Measurements from ENCODE around the gene NFKBIL1. TPM values are rescaled to one million over a fixed set of nuclear protein-coding genes. Genes with fewer than 3 reads are reported as not detected.

NFKBIL1 gene
- total RNA-seq, 2 experiments from 2014 or later: 10.6 TPM

GRCh38 chr6:31607317-31607716 is 59.9 kb downstream of the NFKBIL1 start:
- Mint-ChIP-seq H3K4me3 (no peak overlapping the region), H3K36me3 (no peaks in the 10 kb centered on the region), H3K27ac (no peak overlapping the region), H3K4me1 (no peaks in the 10 kb centered on the region), H3K27me3 (no peaks in the 10 kb centered on the region), H3K9me3 (no peaks in the 10 kb centered on the region)
- DNase-seq: no peak

Other genes starting within 250 kb of the NFKBIL1 start
- gene HLA-B, start 190.4 kb upstream of the NFKBIL1 start, total RNA-seq: 1,000 to 10,000 TPM; 2,753 to 2,773 TPM
- gene MICA, start 144.0 kb upstream of the NFKBIL1 start, total RNA-seq: 10 to 100 TPM; 10.5 to 11.3 TPM
- gene MICB, start 49.5 kb upstream of the NFKBIL1 start, total RNA-seq: 10 to 100 TPM; 17.7 to 18.5 TPM
- not detected for gene MCCD1, start 18.6 kb upstream of the NFKBIL1 start, total RNA-seq
- 100 to 1,000 TPM; 570 to 580 TPM for gene DDX39B, start 5.6 kb upstream of the NFKBIL1 start, total RNA-seq
- gene ATP6V1G2, start 1.0 kb upstream of the NFKBIL1 start, total RNA-seq: 1 to 10 TPM; 1.0 to 1.5 TPM
- gene LTA, start 24.7 kb downstream of the NFKBIL1 start, total RNA-seq: 100 to 1,000 TPM; 328 to 335 TPM
- 100 to 1,000 TPM; 114 to 115 TPM for gene TNF, start 28.0 kb downstream of the NFKBIL1 start, total RNA-seq
- gene LTB, start 34.8 kb downstream of the NFKBIL1 start, total RNA-seq: 100 to 1,000 TPM; 273 TPM
- 10 to 100 TPM; 29.1 TPM for gene LST1, start 38.7 kb downstream of the NFKBIL1 start, total RNA-seq
- gene NCR3, start 45.4 kb downstream of the NFKBIL1 start, total RNA-seq: 10 to 100 TPM; 28.7 to 31.2 TPM
- gene AIF1, start 67.6 kb downstream of the NFKBIL1 start, total RNA-seq: 100 to 1,000 TPM; 150 to 157 TPM
- gene PRRC2A, start 73.1 kb downstream of the NFKBIL1 start, total RNA-seq: 100 to 1,000 TPM; 244 to 252 TPM
- gene BAG6, start 105.1 kb downstream of the NFKBIL1 start, total RNA-seq: 100 to 1,000 TPM; 244 to 246 TPM
- 1 to 10 TPM; 5.1 to 5.7 TPM for gene APOM, start 108.3 kb downstream of the NFKBIL1 start, total RNA-seq
- gene C6orf47, start 113.2 kb downstream of the NFKBIL1 start, total RNA-seq: 10 to 100 TPM; 10.8 to 11.1 TPM
- gene GPANK1, start 117.4 kb downstream of the NFKBIL1 start, total RNA-seq: 10 to 100 TPM; 33.3 to 37.0 TPM
- gene CSNK2B, start 118.5 kb downstream of the NFKBIL1 start, total RNA-seq: 100 to 1,000 TPM; 297 to 307 TPM
- gene LY6G5B, start 122.4 kb downstream of the NFKBIL1 start, total RNA-seq: 10 to 100 TPM; 17.6 to 21.4 TPM
- gene LY6G5C, start 133.5 kb downstream of the NFKBIL1 start, total RNA-seq: 1 to 10 TPM; 2.3 to 2.4 TPM
- gene ABHD16A, start 155.7 kb downstream of the NFKBIL1 start, total RNA-seq: 10 to 100 TPM; 33.3 to 35.8 TPM
- not detected for gene LY6G6F, start 159.3 kb downstream of the NFKBIL1 start, total RNA-seq
- gene LY6G6D, start 167.7 kb downstream of the NFKBIL1 start, total RNA-seq: not detected
- gene LY6G6C, start 174.1 kb downstream of the NFKBIL1 start, total RNA-seq: not detected
- gene MPIG6B, start 175.8 kb downstream of the NFKBIL1 start, total RNA-seq: under 1 TPM; 0.16 to 0.56 TPM
- 1 to 10 TPM; 3.5 to 3.8 TPM for gene DDAH2, start 181.7 kb downstream of the NFKBIL1 start, total RNA-seq
- 100 to 1,000 TPM; 328 to 329 TPM for gene CLIC1, start 188.9 kb downstream of the NFKBIL1 start, total RNA-seq
- 10 to 100 TPM; 48.1 to 53.4 TPM for gene MSH5, start 192.4 kb downstream of the NFKBIL1 start, total RNA-seq
- gene SAPCD1, start 215.0 kb downstream of the NFKBIL1 start, total RNA-seq: 1 to 10 TPM; 7.6 to 9.5 TPM
- 1 to 10 TPM; 1.6 to 1.7 TPM for gene VWA7, start 229.7 kb downstream of the NFKBIL1 start, total RNA-seq
- gene VARS1, start 248.1 kb downstream of the NFKBIL1 start, total RNA-seq: 100 to 1,000 TPM; 176 to 181 TPM

Data from activated naive CD8-positive, alpha-beta T cell treated with anti-CD3 and anti-CD28 coated beads for 36 hours (primary cell).